Measurements from ENCODE around the gene JAK2.
"Not testable (repeated sequence)": the region's sequence is repeated elsewhere in the genome, so short reads cannot be mapped to it uniquely, and the experiment has no call there.

Gene JAK2

DNA sequence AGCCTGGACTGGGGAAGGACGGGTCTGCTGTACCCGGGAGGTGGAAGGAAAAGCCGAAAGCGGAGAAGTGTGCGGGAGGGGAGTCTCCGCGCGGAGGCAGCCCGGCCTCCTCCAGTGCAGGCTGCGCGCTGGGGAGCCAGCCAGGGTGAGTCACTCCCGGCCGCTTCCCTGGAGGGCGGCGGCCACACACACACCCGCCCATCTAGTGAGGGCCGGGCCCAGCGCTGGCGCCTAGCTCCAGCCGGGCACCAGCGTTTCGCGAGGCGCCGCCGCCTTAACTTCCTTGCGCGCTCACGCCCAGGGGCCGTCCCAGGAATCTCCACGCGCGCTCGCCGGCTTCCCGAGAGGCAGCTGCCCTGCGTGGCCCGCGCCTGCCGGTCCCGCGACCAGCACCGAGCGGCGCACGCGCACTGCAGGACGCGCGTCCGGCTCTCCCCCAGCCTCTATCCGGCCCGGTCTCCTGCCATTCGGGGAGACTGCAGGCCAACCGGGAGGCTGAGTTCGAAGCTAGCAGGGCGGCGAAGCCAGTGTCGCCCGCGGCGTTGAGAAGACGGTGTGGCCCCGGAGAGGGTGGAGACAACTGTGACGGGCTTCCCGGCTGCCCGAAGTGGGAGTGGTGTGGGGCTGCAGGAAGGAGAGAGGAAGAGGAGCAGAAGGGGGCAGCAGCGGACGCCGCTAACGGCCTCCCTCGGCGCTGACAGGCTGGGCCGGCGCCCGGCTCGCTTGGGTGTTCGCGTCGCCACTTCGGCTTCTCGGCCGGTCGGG is at the start of gene JAK2:
Gene JAK2, plus strand, starts transcription at position 652 of the 765 bp plus-strand sequence. CDS start 36,716 bp downstream, outside the sequence.
- DNase-seq: peak; percentile 62

DNA sequence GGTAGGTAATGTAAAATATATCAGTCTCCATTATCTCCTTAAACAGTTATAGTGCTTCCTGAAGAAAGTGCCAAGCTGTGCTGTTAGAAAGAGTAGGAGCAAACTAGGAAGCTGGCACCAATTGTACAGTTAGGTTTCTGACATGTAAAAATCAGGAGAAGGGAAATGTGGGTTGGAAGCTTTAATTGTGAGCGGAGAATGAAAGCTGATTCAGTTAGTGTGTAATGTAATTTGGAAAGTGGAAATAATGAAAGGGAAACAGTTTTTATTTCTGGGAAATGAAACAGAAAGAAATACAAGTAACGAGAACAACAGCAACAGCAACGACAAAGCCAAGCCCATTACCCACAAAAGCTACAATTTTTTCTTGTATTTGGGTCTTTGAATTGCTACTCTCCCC is 48.8 kb upstream of the JAK2 start:
- DNase-seq: no peak

DNA sequence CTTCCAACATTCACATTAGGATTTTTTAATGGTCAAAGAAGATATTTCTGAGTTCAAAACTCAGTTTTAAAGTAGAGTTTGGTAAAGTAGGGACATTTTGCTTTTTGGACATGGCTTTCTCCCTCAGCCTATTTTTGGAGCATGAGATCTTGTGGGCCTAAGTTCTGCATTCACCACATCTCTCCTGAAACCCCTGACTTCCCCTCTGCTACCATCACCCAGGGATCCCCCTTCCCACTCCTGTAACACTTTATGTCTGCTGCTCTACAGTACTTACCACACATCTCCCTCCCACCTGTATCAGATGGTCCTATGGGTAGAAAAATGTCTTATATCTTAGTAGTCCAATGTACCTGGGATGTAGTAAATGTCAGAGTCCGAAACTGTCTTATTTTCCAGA is 48.2 kb upstream of the JAK2 start:
- DNase-seq: no peak

DNA sequence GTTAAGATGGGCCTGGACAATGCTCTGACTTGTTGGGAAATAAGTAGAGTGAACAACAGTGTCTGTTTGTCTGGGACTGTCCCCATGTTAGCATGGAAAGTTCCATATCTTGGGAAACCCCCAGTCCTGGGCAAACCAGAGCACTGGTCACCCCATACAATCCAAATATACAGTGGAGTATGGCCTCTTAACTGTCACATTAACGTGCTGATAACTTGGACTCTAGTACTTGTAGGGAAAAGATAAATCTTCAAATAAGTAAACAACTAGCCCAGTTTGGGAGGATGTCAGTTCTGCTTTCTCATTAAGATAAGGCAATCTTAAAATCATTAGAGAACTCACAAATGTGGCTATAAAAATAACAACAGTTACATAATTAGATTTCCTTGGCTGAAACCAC is 47.6 kb upstream of the JAK2 start:
- DNase-seq: no peak

DNA sequence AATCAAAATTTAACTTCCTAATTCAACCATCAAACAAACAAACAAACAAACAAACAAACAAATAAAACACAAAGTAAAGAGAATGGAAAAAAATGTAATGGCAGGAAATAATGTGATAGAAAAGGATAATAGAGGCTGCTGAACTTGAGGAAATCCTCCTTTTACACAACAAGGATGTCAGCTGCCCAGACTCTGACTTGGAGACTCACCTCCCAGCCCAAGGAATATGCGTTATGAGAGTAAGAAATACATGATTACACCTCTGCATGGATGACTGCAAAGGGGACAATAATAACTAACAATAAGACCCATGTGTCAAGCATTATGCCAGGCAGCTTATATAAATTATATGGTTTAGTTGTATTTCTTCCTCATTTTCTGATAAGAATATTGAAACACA is 46.6 kb upstream of the JAK2 start:
- no peak for DNase-seq

DNA sequence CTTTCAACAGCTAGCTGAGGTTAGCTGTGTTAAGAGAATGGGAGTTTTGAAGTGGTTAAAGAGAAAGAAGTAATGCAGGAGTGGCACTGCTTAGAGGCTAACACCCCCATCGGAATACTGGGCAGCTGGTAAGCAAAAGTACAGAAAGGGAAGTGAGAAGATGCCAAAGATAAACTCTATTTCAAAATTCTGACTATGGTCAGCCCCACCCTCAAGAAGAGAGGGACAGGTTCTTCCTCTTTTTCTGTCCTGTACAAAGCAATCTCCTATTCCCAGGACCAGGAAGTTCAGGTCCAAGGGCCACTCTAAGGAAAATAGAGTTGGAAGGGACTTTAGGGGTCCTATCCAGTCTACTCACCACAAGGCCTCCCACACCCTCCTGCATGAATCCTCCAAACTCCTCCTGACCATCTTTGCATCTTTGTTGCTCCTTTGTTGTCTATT is 45.9 kb upstream of the JAK2 start:
- DNase-seq: no peak

DNA sequence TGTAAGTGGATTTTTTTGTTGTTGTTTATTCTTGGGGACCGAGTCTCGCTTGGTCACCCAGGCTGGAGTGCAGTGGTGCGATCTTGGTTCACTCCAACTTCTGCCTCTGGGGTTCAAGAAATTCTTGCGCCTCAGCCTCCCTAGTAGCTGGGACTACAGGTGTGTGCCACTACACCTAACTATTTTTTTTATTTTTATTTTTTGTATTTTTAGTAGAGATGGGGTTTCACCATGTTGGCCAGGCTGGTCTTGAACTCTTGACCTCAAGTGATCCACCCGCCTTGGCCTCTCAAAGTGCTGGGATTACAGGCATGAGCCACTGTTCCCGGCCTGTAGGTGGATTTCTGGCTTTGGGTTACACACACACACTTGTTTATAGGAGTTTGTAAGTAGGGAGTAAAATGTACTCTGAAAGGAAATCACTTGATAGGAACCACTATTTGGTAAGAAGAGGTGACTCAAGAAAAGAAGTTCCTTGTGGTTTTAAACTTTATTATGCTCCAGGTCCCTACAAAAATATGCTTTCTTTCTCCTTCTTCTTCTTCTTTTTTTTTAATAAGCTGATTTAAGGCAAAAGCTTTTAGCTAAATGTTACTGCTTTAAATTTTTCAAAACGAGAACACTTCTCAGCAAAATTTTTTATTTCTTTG is 42.9 kb upstream of the JAK2 start:
- not testable (repeated sequence) for DNase-seq

DNA sequence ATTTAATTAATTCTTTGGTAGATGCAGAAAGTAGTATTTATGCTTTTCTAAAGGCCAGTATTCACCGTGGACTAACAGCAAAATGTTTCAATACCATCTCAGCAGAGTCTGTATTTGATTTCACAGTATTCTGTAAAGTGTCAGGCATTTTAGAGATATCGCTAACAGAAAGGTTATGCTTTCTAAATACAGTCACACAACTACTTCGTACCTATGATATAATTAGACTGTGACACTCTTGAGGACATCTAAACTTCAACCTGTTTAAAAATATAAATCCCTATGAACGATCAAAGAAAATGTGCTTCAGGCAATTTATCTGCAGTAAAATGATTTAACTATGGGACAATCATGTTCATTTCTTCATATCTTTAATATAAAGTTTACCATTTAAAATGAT is 41.7 kb upstream of the JAK2 start:
- DNase-seq: no peak

DNA sequence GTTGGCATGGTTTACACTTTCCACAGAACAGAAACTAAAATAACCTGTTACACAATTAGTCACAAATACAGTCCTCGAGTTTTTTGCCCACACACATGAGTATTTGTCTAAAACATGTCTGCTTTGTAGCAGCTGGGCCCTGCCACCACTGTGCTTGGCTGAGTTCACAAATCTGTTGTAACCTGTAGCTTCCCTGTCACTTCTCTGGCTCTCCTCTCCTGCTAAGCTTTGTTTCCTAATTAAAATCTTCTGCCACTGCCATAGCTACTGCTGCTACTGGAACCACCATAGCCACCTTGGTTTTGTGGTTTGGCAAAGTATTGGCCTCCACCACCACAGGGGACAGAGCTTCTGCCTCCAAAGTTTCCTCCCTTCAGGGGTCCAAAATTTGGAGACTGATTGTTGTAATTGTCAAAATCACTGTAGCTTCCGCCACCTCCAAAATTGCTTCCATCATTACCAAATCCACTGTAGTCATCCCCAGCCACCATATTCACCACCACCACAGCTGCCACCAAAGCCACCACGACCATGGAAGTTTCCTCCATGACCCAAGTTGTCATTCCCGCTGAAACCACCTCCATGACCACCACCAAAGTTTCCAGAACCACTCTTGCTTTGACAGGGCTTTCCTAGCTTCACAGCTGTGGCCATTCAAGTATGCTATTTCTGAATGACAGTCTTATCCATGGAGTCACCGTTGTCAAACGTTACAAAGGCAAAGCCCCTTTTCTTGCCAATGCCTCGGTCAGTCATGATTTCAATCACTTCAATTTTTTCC is 40.5 kb upstream of the JAK2 start:
- not testable (repeated sequence) for DNase-seq

DNA sequence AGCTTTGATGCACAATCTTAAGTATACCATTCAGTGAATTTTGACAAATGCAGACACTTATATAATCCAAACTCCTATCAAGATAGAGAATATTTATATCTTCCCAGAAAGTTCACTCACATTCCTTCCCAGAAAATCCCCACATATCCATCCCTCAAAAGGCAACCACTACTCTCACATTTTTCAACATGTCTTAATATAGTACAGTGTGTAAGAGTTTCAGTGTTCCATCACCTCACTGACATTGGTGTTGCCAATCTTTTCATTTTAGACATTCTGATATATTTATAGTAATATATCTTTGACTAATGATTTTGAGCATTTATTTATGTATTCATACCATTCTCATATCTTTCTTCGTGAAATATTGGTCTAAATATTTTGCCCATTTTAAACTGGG is 38.1 kb upstream of the JAK2 start:
- DNase-seq: no peak

DNA sequence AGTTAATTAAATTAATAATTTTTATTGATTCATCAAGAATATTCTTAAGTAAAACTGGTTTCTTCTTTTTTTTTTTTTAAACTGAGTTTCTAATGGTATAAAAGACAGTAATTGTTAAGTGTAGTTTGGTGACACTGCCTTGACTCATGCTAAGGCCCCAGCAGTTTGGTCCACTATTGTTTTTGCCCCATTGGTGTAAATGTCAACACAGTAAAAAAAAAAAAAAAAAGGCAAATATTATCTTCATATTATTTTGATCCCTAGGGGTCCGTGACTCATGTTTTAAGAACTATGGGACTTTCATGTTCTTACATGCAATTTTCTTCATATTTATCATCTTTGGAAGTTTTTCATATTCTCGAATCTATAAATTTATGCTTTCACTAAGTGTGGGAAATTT is 29.2 kb upstream of the JAK2 start:
- DNase-seq: no peak

DNA sequence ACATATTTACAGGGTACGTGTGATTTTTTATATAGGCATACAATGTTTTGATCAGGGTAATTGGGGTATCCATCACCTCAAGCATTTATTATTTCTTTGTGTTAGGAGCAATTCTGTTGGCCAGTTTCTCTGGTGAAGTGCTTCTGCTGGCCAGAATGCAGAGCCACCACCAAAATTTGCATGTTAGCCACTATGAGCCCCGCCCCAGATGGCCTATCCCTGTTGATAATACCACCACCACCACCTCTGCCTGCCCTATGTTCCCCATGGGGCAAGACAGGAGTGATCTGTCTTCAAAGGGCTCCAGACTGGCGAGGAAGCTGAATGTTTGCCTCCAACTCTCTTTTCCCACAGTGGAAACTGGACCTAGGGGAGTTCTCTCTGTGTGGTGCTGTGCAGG is 26.0 kb upstream of the JAK2 start:
- DNase-seq: no peak

DNA sequence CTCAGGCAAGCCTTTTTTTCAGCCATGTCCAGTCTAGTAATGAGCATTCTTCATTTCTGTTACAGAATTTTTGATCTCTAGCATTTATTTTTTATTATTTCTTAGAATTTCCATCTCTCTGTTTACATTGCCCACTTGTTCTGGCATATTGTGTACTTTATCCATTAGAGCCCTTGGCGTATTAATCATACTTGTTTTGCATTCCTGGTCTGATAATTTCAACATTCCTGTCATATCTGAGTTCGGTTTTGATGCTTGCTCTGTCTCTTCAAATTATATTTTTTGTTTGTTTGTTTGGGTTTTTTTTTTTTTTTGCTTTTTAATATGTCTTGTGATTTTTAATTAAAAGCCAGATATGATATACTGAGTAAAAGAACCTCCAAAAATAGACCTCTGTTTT is 23.0 kb upstream of the JAK2 start:
- DNase-seq: no peak

DNA sequence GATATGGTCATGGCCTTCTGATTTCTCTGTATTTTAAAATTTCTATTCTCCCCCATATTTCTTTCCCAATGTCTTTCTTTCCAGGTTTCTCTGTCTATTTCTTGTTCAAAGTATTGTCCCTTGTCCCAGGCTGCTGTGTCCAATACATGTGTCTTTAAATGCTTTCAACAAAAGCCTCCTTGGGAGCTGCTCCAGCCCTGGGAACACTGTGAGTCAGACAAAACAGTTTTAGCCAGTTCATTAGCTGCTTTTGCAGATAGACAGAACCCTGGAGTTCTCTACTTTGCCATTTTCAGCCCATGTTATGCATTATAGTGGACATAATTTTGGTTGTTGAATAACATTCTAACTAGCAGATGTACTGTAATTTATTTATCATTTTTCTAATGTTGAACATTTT is 20.5 kb upstream of the JAK2 start:
- DNase-seq: no peak

DNA sequence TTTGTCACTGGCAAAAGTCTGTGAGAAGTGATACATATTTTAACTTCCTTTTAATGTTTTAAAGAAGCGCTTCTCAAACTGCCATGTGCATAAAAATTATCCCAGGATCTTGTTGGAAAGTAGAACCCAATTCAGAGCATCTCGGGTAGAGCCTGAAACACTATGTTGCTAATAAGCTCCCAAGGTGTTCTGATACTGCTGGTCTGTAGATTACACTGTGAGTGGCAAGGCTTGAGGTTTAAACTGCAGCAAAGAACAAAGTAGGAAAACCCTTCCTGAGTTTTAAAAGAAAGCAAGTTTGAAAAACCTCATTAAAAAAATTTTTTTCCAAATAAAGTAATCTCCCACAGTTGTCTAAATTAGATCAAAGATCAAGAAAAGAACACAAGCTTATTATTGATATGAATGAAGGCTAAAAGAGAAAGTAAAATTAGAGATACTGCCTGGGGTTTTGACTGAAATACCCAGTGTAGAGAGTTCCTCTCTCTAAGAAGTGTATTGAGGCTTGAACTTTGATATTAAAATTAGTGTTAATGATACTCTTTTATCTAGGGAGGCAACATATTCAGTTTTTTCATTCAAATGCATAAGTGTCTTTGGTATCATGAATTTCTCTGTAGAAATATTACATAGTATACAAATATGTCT is 19.8 kb upstream of the JAK2 start:
- no peak for DNase-seq

DNA sequence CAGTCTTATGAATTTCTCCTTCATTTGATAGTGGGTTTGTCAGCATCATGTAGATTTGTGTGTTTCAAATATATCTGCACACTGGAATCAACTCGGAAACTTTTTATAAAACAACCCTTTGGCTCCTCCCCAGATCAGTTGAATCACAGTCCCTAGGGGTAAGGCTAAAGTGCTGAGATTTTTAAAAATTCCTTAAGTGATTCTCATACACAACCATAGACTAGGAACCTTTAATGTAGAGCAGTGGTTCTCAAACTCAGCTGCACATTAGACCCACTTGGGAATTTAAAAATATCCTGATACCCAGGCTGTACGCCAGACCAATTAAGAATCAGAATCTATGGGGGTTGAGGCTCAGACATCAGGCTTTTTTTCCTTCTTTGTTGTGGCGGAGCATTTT is 17.5 kb upstream of the JAK2 start:
- no peak for DNase-seq

DNA sequence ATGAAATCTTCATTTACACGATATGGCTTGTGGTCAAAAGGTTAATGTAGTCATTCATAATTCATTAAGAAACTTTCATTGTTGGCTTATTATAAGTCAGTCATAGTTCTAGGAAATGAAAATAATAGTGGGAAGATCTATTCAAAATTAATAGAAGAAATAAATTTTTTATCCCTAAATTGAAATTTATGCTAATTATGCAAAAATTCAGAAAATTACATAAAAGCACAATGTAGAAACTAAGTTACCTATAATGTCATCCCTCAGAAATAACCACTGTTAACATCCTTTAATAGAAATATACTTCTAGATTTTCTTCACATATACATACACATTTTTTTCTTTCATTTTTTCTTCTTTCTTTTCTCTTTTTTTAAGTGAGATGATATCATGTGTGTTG is 15.9 kb upstream of the JAK2 start:
- no peak for DNase-seq

DNA sequence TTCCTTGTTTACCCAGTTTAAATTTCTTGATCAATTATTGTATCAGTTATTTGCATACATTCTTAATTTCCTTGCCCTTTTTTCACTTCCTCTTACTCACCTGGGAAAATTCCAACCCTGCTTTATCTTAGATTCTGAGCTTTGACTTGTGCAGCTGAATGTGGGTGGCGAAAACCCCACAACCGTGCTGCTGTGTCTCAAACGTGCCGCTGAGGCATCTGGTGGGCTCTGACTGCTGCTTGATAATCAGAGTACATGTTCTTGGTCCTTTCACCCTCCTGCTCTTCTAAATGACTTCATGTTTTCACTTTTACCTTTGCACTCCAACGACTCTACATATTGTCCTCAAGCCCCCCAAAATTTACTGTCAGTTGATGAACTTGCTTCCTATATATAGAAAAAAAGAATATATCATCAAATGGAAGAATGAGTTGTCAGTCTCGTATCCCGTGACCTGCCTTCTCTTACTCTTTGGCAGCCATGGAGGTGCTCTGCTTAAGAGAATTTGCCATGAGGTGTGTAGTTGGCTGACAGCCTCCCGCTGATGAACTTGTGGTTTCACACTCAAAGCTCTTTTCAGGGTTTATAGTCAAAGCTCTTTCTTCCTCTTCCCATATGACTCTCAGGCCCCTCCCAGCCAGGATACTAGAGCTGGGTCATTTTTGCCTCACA is 14.0 kb upstream of the JAK2 start:
- DNase-seq: no peak

DNA sequence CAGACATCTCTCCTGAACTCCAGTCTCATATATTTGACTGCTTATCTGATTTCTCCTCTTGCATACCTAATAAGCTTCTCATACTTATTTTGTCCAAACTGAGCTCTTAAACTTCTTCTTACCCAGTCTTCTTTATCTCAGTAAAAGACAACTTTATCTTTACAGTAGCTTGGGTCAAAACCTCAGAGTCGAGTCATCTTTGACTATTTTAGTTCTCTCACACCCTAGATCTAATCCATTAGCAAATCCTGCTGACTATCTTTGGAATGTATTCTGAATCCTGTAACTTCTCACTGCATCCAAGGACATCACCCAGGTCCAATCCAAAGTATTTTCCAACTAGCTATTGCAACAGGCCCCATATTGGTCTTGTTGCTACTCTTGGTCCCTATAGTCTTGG is 11.8 kb upstream of the JAK2 start:
- no peak for DNase-seq

DNA sequence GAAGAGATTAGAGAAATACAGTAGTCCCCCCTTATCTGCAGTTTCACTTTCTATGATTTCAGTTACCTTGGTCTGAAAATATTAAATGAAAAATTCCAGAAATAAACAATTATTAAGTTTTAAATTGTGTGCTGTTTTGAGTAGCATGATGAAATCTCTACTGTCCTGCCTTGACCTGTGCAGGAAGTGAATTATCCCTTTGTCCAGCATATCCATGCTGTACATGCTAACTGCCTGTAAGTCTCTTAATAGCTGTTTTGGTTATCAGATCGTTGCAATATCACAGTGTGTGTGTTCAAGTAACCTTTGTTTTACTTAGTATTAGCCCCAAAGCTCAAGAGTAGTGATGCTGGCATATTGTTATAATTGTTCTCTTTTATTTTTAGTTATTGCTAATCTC is 11.2 kb upstream of the JAK2 start:
- DNase-seq: no peak

DNA sequence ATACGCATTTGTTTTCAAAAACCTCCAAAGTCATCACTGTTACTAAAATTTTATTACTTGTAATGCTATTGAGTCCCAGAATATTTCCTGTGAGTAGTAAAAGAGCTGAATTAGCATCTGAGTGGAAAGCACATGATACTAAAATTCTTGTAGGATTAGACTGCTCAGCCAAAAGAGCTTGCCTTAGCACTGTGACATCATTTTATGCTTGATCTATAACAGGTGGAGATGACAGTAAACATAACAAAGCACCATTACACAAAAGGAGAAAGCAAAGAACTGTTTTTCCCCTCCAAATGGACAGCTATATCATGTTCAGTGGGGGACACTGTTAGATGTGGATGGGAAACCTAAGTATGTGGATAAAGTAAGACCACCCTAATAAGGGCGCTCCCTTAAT is 5.8 kb upstream of the JAK2 start:
- no peak for DNase-seq

DNA sequence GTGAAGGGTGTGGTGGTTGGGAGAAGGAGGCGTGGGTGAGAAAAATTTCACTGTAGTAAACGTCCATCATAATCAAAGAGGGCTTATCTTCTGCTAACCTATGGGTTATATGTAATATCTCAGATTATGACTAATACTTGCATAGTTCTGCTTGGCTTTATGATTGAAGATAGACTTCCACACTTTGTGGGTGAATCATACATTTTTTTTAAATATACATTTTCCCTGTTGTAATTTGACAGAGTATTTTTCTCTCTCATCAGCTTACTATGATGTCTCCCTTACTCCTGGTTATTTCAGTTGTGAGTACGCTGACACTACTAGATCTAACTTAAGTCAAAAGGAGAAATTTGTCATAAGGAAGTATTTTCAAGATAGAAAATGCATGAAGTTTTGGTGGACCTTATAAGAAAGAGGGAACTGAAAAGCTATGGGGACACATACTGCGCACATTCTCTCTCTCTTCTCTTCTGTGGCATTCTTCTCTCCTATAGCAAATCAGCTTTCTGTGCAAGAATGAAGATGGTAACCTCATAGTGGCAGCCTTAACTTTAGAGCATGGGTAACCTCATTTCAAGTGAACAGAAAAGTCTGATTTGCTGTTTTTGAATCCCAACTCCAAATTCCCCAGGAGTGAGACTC is 4.9 kb upstream of the JAK2 start:
- no peak for DNase-seq

Data from NCI-H2107 (cell line).